GM15510 (cell line): ENCODE measurements around the gene ERI3.

Source experiments
- POLR2A ChIP-seq: IDR thresholded peaks from 3 replicates; pipeline ENCODE4 v1.6.1; 2011; ENCODE audit warnings: borderline replicate concordance; ENCODE audit not compliant: insufficient read length; ENCODE audit errors: extremely low read depth

The ERI3 gene

GRCh38 chr1:44359234-44359935 lies 4.3 kb upstream of the ERI3 start:
- TF ChIP-seq POLR2A: no peak

GRCh38 chr1:44357710-44358109 lies 2.7 kb upstream of the ERI3 start:
- TF ChIP-seq POLR2A: no peak

GRCh38 chr1:44355582-44356305 lies 687 bp upstream of the ERI3 start:
- no peak for TF ChIP-seq POLR2A

DNA sequence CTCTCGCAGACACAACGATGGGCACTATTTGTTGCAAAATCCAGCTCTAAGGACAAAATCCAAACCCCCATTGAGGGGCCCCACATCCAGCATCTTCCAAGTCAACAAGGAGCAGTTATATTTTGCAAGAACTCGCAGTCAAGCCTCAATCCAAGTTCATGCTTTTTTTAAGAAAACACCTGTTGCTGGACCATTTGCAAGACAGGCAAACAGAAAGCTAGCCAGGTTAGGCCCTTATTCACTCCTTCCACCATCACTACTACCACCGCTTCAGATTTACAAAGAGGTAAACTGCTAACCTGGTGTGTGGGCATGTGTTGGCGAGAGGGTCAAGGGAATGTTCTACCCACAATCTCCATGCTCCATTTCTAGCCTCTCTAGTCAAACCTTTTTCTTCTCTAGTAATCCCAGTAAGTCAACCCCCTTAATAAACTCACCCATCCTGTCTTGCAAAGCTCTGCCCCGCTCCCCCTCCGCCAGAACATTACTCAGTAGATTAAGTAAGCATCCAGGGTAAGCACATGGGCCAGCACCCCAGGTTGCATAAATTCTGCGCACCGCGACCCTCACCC lies 703 bp downstream of the ERI3 start:
- TF ChIP-seq POLR2A: no peak

DNA sequence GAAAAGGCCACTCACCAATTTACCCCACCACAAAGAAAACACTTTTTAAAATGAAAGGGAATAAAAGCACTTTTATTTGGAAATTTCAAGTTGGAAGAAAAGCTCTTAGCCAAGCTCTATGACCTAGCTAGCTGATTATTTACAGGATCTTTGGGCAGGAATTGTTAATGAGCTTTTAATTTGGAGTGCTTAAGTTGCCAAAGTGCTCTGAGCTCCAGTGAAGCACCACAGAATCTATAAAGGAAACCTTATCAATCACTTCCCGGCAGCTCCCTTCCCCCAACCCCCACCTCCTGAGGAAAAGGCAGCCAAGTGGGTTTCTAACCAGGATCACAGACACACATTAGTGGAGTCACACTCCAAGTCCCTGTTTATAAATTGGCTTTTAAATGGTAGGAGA lies 1.5 kb downstream of the ERI3 start:
- TF ChIP-seq POLR2A: no peak

DNA sequence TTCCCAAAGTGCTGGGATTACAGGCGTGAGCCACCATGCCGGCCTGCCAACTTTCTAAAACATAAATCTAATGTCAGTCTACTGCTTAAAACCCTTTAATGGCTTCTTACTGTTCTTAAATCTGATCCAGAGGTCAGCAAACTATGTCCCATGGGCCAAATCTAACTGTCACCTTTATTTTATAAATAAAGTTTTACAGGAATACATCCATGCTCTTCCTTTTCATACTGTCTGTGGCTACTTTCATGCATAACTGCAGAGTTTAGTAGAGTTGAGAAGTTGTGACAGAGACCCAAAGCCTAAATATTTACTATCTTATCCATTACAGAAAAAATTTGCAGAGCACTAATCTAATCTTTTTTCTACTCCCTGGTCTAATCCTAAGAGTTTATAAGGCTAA lies 3.8 kb downstream of the ERI3 start:
- TF ChIP-seq POLR2A: no peak

DNA sequence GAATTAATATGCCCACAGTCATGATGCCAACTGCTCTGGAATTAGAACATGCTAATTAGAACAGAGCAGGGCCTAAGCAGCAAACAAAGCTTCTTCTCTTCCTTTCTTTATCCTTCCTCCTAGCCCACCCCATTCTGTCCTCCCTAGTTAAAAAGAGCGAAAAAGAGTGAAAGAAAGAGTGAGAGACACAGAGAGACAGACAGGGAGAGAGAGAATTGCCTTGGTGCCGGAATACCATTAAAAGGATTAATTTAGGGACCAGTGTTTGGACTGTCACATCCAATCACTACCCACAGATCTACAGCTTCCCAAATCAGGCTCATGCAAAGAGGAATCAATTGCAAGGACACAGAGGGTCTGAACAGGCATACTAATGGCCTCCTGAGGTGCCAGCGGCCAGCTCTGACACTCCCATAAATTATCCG lies 7.0 kb downstream of the ERI3 start:
- no peak for TF ChIP-seq POLR2A

GRCh38 chr1:44347280-44347679 lies 7.8 kb downstream of the ERI3 start:
- no peak for TF ChIP-seq POLR2A

DNA sequence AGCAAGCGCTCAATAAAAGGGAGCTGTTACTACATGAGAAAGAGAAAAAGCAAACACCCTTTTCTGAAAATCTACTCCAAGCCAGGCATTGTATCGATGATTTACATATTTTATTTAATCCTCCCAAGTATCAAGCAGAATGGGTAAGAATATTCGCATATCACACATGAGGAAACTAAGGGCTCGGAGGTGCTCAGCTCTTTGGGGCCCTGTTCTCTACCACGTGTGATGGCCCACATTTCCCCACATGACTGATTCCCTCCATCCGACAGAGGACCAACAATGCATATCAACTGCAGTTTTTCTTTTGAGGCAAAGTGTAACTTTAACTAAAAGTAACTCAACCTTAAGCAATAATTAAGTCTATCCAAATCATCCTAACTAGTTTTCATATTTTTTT lies 8.2 kb downstream of the ERI3 start:
- TF ChIP-seq POLR2A: no peak

DNA sequence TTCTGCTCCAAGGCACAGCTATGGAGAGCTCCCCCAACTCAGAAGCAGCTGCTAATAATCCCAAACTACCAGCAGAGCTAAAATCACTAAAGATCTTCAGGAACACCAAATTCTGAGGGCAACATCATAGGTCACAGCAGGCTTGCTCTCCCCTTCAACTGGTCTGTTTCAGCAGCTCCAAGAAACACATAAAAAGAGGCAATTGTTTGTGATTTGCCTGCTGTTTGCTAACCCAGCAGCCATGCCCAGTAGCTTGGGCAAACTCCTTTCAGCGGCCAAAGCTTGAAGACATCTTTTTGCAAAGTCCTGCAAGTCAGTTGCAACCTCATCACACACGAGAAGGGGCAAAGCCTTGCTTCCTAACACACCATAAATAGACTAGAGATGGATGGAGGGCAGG lies 8.9 kb downstream of the ERI3 start:
- TF ChIP-seq POLR2A: no peak

GRCh38 chr1:44345187-44345775 lies 9.8 kb downstream of the ERI3 start:
- no peak for TF ChIP-seq POLR2A

DNA sequence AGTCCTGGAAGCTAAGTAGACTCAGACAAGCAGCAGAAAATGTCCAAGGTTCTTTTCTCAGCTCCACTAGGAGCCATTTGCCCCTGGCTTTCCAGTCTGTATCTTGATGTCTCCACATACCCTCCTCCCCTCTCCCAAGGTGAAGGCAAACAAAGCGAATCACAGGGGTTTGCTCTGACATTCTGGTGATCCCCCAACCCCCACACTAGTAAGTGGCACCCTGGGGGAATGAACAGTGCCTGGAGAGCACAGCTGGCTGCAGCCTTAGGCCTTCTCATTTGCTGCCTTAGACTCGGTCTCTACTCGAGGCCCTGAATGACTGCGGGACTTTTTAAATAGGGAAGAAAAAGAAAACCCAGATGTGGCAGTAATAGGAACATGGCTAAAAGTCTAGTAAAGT lies 15.3 kb downstream of the ERI3 start:
- TF ChIP-seq POLR2A: no peak

DNA sequence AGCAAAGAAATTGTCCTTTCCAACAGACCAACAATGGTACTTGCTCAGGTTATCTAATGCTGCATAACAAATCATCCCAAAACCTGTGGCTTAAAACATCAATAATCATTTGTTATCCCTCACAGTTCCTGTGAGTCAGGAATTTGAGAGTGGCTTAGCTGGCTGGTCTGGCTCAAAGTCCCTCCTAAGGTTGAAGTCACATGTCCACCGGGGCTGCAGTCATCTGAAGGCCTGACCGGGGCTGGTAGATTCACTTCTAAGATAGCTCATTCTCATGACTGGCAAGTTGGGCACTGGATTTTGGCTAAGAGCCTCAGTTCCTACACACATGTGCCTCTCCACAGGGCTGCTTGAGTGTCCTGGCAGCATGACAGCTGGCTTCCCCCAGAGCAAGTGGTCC lies 16.9 kb downstream of the ERI3 start:
- TF ChIP-seq POLR2A: no peak

DNA sequence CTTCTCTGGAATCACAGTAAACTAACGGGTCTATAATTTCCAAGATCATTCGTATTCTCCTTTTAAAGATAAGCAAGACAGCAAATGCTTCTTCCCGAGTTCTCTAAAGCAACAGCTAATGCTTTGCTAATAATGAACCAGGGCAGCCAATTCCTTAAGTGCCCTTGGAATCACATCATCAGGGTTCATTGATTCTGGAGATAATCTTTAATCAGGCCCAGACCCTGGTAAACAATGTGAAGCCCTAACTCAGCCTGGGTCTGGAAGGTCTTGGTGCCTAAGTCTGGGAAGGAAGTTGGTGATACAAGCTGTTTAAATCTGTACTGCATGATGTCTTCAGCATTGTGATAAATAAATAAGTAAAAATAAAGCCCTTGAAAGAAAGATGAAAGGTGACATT lies 18.4 kb downstream of the ERI3 start:
- TF ChIP-seq POLR2A: no peak

GRCh38 chr1:44334968-44335367 lies 20.1 kb downstream of the ERI3 start:
- TF ChIP-seq POLR2A: no peak
